IMR-90 (cell line): ENCODE measurements around the gene VPS18. TPM values are rescaled to one million over a fixed set of nuclear protein-coding genes. Genes with fewer than 3 reads are reported as not detected.

Source experiments
- ATAC-seq: fragments of 200-7000 bp; cut with Tn5 transposase; 2 replicates; pipeline ENCODE4 v1.9.1; 2020; ENCODE audit warnings: low read depth, mild to moderate bottlenecking, moderate library complexity
- BruUV-seq: library from RNA; stranded (reverse); fragments of 400-500 nt; replicated peaks from 2 replicates; lab custom pipeline; 2021; lab: Mats Ljungman, UMichigan
- CTCF ChIA-PET: fragments of 300-600 bp; formaldehyde crosslinking; extraction: SDS; loops from one replicate; lab custom pipeline; 2021; ENCODE audit warnings: antibody characterized with exemption; lab: Yijun Ruan, JAX
- POLR2A ChIA-PET: fragments of 300-600 bp; sonication (Branson Sonifier 250); formaldehyde crosslinking; loops from one replicate; lab custom pipeline; 2022; ENCODE audit warnings: antibody characterized with exemption; ENCODE audit not compliant: unreplicated experiment; lab: Charles Lee
- DNase-seq: peaks from one replicate; pipeline ENCODE4 v3.0.0; 2013
- H2AFZ ChIP-seq: replicated peaks from 2 replicates; pipeline ENCODE3; 2013; ENCODE audit warnings: low read length, mild to moderate bottlenecking; ENCODE audit not compliant: poor library complexity
- H2AK5ac ChIP-seq: 2 replicates; pipeline ENCODE4 v1.6.1; 2013; ENCODE audit warnings: low read depth, low read length, inconsistent platforms
- H2AK9ac ChIP-seq: replicated peaks from 2 replicates; pipeline ENCODE3; 2013; ENCODE audit warnings: mild to moderate bottlenecking, low read depth, low read length, moderate library complexity; ENCODE audit not compliant: poor library complexity
- H2BK120ac ChIP-seq: 2 replicates; pipeline ENCODE4 v1.6.1; 2013; ENCODE audit warnings: low read depth, low read length, inconsistent platforms
- H2BK15ac ChIP-seq: 3 replicates; pipeline ENCODE4 v1.6.1; 2013; ENCODE audit warnings: low read depth, low read length, inconsistent platforms
- H2BK20ac ChIP-seq: 2 replicates; pipeline ENCODE4 v1.6.1; 2013; ENCODE audit warnings: low read depth, mild to moderate bottlenecking, inconsistent platforms, low read length, moderate library complexity
- H2BK5ac ChIP-seq: 2 replicates; pipeline ENCODE4 v1.6.1; 2013; ENCODE audit warnings: mild to moderate bottlenecking, low read depth, low read length, inconsistent platforms; ENCODE audit not compliant: poor library complexity, severe bottlenecking
- H3K14ac ChIP-seq: replicated peaks from 2 replicates; pipeline ENCODE4 v1.6.1; 2013; ENCODE audit warnings: low read depth, low read length, inconsistent platforms
- H3K18ac ChIP-seq: 2 replicates; pipeline ENCODE4 v1.6.1; 2013; ENCODE audit warnings: low read depth, low read length, control low read depth
- H3K23ac ChIP-seq: 2 replicates; pipeline ENCODE4 v1.6.1; 2013; ENCODE audit warnings: low read depth, low read length, inconsistent platforms
- H3K27ac ChIP-seq: 2 replicates; pipeline ENCODE4 v1.5.1; 2013; ENCODE audit warnings: mild to moderate bottlenecking, control low read depth, low read length; ENCODE audit not compliant: insufficient read depth
- H3K27me3 ChIP-seq: 2 replicates; pipeline ENCODE4 v1.6.1; 2013; ENCODE audit warnings: low read length; ENCODE audit not compliant: control insufficient read depth, insufficient read depth
- H3K36me3 ChIP-seq: 2 replicates; pipeline ENCODE4 v1.6.1; 2013; ENCODE audit warnings: low read length, mixed read lengths; ENCODE audit not compliant: control insufficient read depth, insufficient read depth
- H3K4ac ChIP-seq: 2 replicates; pipeline ENCODE4 v1.6.1; 2013; ENCODE audit warnings: low read depth, low read length, inconsistent platforms
- H3K4me1 ChIP-seq: 2 replicates; pipeline ENCODE4 v1.6.1; 2013; ENCODE audit warnings: low read length, mixed read lengths; ENCODE audit not compliant: control insufficient read depth, insufficient read depth
- H3K4me2 ChIP-seq: 2 replicates; pipeline ENCODE4 v1.6.1; 2013; ENCODE audit warnings: low read depth, mild to moderate bottlenecking, control low read depth, low read length, moderate library complexity
- H3K4me3 ChIP-seq: 2 replicates; pipeline ENCODE4 v1.5.1; 2013; ENCODE audit warnings: low read depth, mild to moderate bottlenecking, control low read depth, low read length, moderate library complexity; ENCODE audit not compliant: insufficient read depth
- H3K56ac ChIP-seq: 2 replicates; pipeline ENCODE4 v1.6.1; 2013; ENCODE audit warnings: low read length, inconsistent platforms; ENCODE audit not compliant: insufficient read depth; ENCODE audit errors: extremely low read depth
- H3K79me1 ChIP-seq, 2 experiments: 2 replicates each; pipeline ENCODE4 v1.6.1; 2013; ENCODE audit warnings: low read length in 2 of 2, inconsistent platforms in 1 of 2, low read depth in 1 of 2
- H3K9ac ChIP-seq: 2 replicates; pipeline ENCODE4 v1.6.1; 2013; ENCODE audit warnings: low read depth, low read length, control low read depth
- H3K9me1 ChIP-seq: 2 replicates; pipeline ENCODE4 v1.6.1; 2013; ENCODE audit warnings: low read length, inconsistent platforms; ENCODE audit not compliant: insufficient read depth
- H3K9me3 ChIP-seq: 2 replicates; pipeline ENCODE4 v1.6.1; 2013; ENCODE audit warnings: low read length; ENCODE audit not compliant: control insufficient read depth, insufficient read depth
- H4K20me1 ChIP-seq: 2 replicates; pipeline ENCODE4 v1.6.1; 2013; ENCODE audit warnings: low read length, inconsistent platforms; ENCODE audit not compliant: insufficient read depth
- H4K5ac ChIP-seq: 2 replicates; pipeline ENCODE4 v1.6.1; 2013; ENCODE audit warnings: mild to moderate bottlenecking, low read depth, low read length, control low read depth
- H4K8ac ChIP-seq, 2 experiments: 2 replicates each; pipeline ENCODE4 v1.6.1; 2013; ENCODE audit warnings: low read depth in 2 of 2, low read length in 2 of 2, control low read depth in 1 of 2, inconsistent platforms in 1 of 2
- H4K91ac ChIP-seq: 2 replicates; pipeline ENCODE4 v1.6.1; 2013; ENCODE audit warnings: low read depth, low read length, inconsistent platforms; ENCODE audit not compliant: insufficient read depth
- BHLHE40 ChIP-seq: fragments of 150-350 bp; IDR thresholded peaks from 2 replicates; pipeline ENCODE4 v1.6.1; 2016; ENCODE audit warnings: mild to moderate bottlenecking, low read depth, low read length
- CEBPB ChIP-seq: IDR thresholded peaks from 2 replicates; pipeline ENCODE4 v1.6.1; 2012; ENCODE audit warnings: low read depth, low read length, improper control_type of control experiment
- CHD1 ChIP-seq: IDR thresholded peaks from 2 replicates; pipeline ENCODE4 v1.6.1; 2012; ENCODE audit warnings: low read depth, low read length, improper control_type of control experiment
- ELK1 ChIP-seq: fragments of 150-350 bp; IDR thresholded peaks from 2 replicates; pipeline ENCODE4 v1.6.1; 2016; ENCODE audit warnings: low read depth, mild to moderate bottlenecking, low read length, moderate library complexity, borderline replicate concordance
- FOS ChIP-seq: fragments of 150-350 bp; IDR thresholded peaks from 2 replicates; pipeline ENCODE4 v1.6.1; 2016; ENCODE audit warnings: low read depth, low read length
- MAFK ChIP-seq: IDR thresholded peaks from 2 replicates; pipeline ENCODE4 v1.6.1; 2012; ENCODE audit warnings: low read depth, low read length, improper control_type of control experiment
- MAZ ChIP-seq: IDR thresholded peaks from 2 replicates; pipeline ENCODE4 v1.6.1; 2012; ENCODE audit warnings: low read depth, mild to moderate bottlenecking, low read length, improper control_type of control experiment, moderate library complexity, borderline replicate concordance
- MXI1 ChIP-seq: IDR thresholded peaks from 2 replicates; pipeline ENCODE4 v1.6.1; 2012; ENCODE audit warnings: low read depth, mild to moderate bottlenecking, low read length, moderate library complexity, borderline replicate concordance
- NFE2L2 ChIP-seq: fragments of 150-350 bp; IDR thresholded peaks from 2 replicates; pipeline ENCODE4 v1.6.1; 2016; ENCODE audit warnings: low read depth, mild to moderate bottlenecking, low read length
- POLR2A ChIP-seq: IDR thresholded peaks from 2 replicates; pipeline ENCODE4 v1.6.1; 2012; ENCODE audit warnings: mild to moderate bottlenecking, low read depth, low read length
- RAD21 ChIP-seq: IDR thresholded peaks from 2 replicates; pipeline ENCODE4 v1.6.1; 2012; ENCODE audit warnings: low read length, improper control_type of control experiment
- RCOR1 ChIP-seq: IDR thresholded peaks from 2 replicates; pipeline ENCODE4 v1.6.1; 2012; ENCODE audit warnings: mild to moderate bottlenecking, low read length, improper control_type of control experiment; ENCODE audit not compliant: insufficient replicate concordance
- RFX5 ChIP-seq: IDR thresholded peaks from 2 replicates; pipeline ENCODE4 v1.8.0; 2012; ENCODE audit warnings: low read depth, mild to moderate bottlenecking, low read length, moderate library complexity
- SMC3 ChIP-seq: fragments of 150-350 bp; IDR thresholded peaks from 2 replicates; pipeline ENCODE4 v1.6.1; 2016; ENCODE audit warnings: low read depth, mild to moderate bottlenecking, antibody characterized with exemption, low read length, moderate library complexity
- WGBS, 2 experiments: methylation state at CpG; one replicate each; pipeline versions ENCODE4 v1.1.5 to v1.1.7; 2013; ENCODE audit warnings: missing lambda C conversion rate in 2 of 2; ENCODE audit not compliant: insufficient read length in 1 of 2; ENCODE audit errors: extremely low coverage in 2 of 2; 5-methylcytosine and 5-hydroxymethylcytosine counted together
- dilution Hi-C: fragments of 300-500 bp; cut with HindIII; formaldehyde crosslinking; loops from one replicate; pipeline ENCODE4 v1.14.3; 2018; ENCODE audit warnings: low sequenced_read_pairs; ENCODE audit not compliant: unreplicated experiment
- in situ Hi-C: fragments of 300-500 bp; cut with MboI; formaldehyde crosslinking; loops from 3 replicates; pipeline ENCODE4 v1.14.3; 2019; ENCODE audit warnings: low sequenced_read_pairs, inconsistent platforms, mixed read lengths
- intact Hi-C: fragments of 100-400 bp; cut with micrococcal nuclease; formaldehyde crosslinking; loops from 2 replicates; pipeline ENCODE4 v1.10.0; 2022
- polyA plus RNA-seq, 3 experiments: library from polyadenylated mRNA; depleted of rRNA; stranded (reverse); fragments of >200 nt; gene quantifications; 2 replicates each; pipeline ENCODE4 v1.2.3, GENCODE V29; 2012; ENCODE audit warnings: low replicate concordance in 1 of 3
- total RNA-seq: library from RNA; depleted of rRNA; stranded (reverse); fragments of >200 nt; gene quantifications from 2 replicates; pipeline ENCODE4 v1.2.3, GENCODE V29; 2012
- TF ChIP-seq, protein P1 (sequence below): conservative IDR thresholded peaks from 2 replicates; pipeline ENCODE4 v1.5.1; 2012; ENCODE audit warnings: mild to moderate bottlenecking, low read depth, low read length, improper control_type of control experiment

Gene VPS18
- total and polyA plus RNA-seq, 2 of the 4 experiments (the other 2 are of a cell fraction), result 19.3 to 32.3 TPM

DNA sequence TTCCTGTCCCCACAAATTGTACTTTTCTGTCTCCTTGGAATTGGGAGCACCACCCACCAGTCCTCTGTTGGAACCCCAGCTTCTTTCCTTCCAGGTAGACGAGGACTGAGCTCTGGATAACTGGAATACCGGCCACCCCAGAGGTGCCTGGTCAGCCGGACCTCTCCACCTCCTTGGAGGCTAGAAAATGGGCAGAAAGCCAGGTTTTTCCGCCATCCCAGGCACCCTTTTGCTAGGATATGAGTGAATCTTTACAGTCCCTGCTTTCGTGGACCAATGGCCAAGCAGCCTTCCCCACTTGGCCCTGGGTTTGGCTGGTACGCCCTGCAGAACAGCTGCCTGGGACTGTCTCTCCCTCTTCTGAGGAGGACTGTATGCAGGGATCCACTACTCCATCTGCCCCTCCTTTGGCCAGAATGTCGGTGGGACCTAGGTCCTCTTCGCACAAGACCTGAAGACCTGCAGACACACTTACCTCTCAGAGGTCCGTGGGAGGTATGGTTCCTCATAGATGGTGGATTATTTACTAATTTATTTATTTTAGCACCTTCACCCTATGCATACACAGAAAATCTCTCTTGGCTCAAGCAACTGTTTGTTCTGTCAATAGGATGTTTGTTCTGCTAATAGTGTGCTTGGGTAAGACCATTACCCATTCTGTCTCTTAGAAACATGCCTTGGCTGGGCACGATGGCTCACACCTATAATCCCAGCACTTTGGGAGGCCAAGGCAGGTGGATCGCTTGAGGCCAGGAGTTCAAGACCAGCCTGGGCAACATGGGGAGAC is 50.5 kb downstream of the VPS18 start:
- Histone ChIP-seq H3K14ac (no peak overlapping the region), H2AFZ (no peak overlapping the region), H3K18ac (no peak overlapping the region), H3K27ac (no peak overlapping the region), H2AK9ac (peak overlapping the region; percentile 19), H3K4me1 (peaks cover 13% of the 10 kb centered on the region), H3K9me3 (no peaks in the 10 kb centered on the region), H3K23ac (no peak overlapping the region), H3K4me3 (no peak overlapping the region), H4K5ac (no peak overlapping the region), H2BK120ac (no peak overlapping the region), H4K8ac (no peak overlapping the region), H2BK5ac (no peak overlapping the region), H4K91ac (peak overlapping the region; percentile 17; the same call in 1 of the 2 replicates), H3K9me1 (peaks cover 12% of the 10 kb centered on the region), H3K79me1 (peaks cover 14 to 16% of the 10 kb centered on the region in 2 experiments; a peak in 3 of 4 replicates), H3K4ac (0 out of 2 replicates have a peak overlapping the region, but pooled peaks have one; percentile 11), H2BK15ac (no peak overlapping the region), H3K27me3 (no peaks in the 10 kb centered on the region), H3K56ac (no peak overlapping the region), H2AK5ac (peak overlapping the region; percentile 30; the same call in 1 of the 2 replicates), H2BK20ac (no peak overlapping the region; the same call in 1 of the 2 replicates), H4K20me1 (no peaks in the 10 kb centered on the region), H3K9ac (no peak overlapping the region), H3K36me3 (no peaks in the 10 kb centered on the region), H3K4me2 (no peak overlapping the region)
- POLR2A ChIA-PET, result no interaction called here
- CTCF ChIA-PET, result no interaction called here
- dilution Hi-C loops (no loop called here), in situ Hi-C loops (loop anchor here (5.0 kb wide), 1 partner anchor 78 kb away; no protein-coding TSS in a partner anchor), intact Hi-C loops (loop anchor here (5.0 kb wide), 1 partner anchor 78 kb away; no protein-coding TSS in a partner anchor)
- no TSS peak for BruUV-seq
- no CpG with 5 or more reads among the region's 11 CpGs for WGBS, 2 experiments
- ATAC-seq (no peak), DNase-seq (no peak)
- no peak for TF ChIP-seq SMC3
- TF ChIP-seq FOS, result no peak
- TF ChIP-seq RAD21, result no peak
- no peak for TF ChIP-seq ELK1
- TF ChIP-seq MAZ, result no peak
- no peak for TF ChIP-seq CHD1
- TF ChIP-seq BHLHE40, result no peak
- no peak for TF ChIP-seq CEBPB
- TF ChIP-seq POLR2A, result no peak
- no peak for TF ChIP-seq MAFK
- TF ChIP-seq, protein P1, sequence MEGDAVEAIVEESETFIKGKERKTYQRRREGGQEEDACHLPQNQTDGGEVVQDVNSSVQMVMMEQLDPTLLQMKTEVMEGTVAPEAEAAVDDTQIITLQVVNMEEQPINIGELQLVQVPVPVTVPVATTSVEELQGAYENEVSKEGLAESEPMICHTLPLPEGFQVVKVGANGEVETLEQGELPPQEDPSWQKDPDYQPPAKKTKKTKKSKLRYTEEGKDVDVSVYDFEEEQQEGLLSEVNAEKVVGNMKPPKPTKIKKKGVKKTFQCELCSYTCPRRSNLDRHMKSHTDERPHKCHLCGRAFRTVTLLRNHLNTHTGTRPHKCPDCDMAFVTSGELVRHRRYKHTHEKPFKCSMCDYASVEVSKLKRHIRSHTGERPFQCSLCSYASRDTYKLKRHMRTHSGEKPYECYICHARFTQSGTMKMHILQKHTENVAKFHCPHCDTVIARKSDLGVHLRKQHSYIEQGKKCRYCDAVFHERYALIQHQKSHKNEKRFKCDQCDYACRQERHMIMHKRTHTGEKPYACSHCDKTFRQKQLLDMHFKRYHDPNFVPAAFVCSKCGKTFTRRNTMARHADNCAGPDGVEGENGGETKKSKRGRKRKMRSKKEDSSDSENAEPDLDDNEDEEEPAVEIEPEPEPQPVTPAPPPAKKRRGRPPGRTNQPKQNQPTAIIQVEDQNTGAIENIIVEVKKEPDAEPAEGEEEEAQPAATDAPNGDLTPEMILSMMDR, result no peak
- TF ChIP-seq NFE2L2, result no peak
- no peak for TF ChIP-seq RFX5
- TF ChIP-seq RCOR1, result no peak
- TF ChIP-seq MXI1, result no peak
